Measurements from ENCODE around the gene HMGN3.

- TF ChIP-seq GATA3 (IDR thresholded peaks at IDR 0.05; ENCODE audit: low read depth, low read length) (no peak), GATA2 (IDR thresholded peaks at IDR 0.05; ENCODE audit: low read depth, low read length) (no peak)
These were observed 35.4 kb upstream of the HMGN3 start for GRCh38 chr6:79269877-79270276.

Measured in SH-SY5Y (cell line).